ENCODE data around the gene NPR1. TPM values are rescaled to one million over a fixed set of nuclear protein-coding genes. Genes with fewer than 3 reads are reported as not detected.

NPR1 gene
- total RNA-seq, 1 experiment from 2014 or later, result 16.5 TPM

GRCh38 chr1:153649863-153650235 is 28.6 kb upstream of the NPR1 start:
- Mint-ChIP-seq H3K4me3 (no peak overlapping the region), H3K27me3 (ENCODE audit: low read depth) (peaks cover 2% of the 10 kb centered on the region; the same call in 1 of the 2 replicates), H3K36me3 (peaks cover 11% of the 10 kb centered on the region), H3K27ac (no peak overlapping the region), H3K9me3 (no peaks in the 10 kb centered on the region), H3K4me1 (peaks cover 8% of the 10 kb centered on the region)
- ChIA-PET CTCF (interaction anchor here (1.2 to 1.7 kb wide), 4 partner anchors 22 to 139 kb away, joined by 3 to 6 read pairs (median 5); partner anchors contain the start of gene S100A13), POLR2A (interaction anchor here (3.4 kb wide), 1 partner anchor 16 kb away, joined by 14 read pairs; the partner anchor contains the start of gene CHTOP)
- ATAC-seq (no peak), DNase-seq (ENCODE audit: low spot score) (no peak)
- TF ChIP-seq ZNF232 (CRISPR knock-in tag; IDR thresholded peaks at IDR 0.05) (no peak), E2F4 (CRISPR knock-in tag; IDR thresholded peaks at IDR 0.05; ENCODE audit: borderline replicate concordance, low read depth) (no peak)

GRCh38 chr1:153651771-153652170 is 26.7 kb upstream of the NPR1 start:
- no peak for ATAC-seq
- Mint-ChIP-seq H3K36me3 (no peaks in the 10 kb centered on the region), H3K4me1 (peaks cover 5% of the 10 kb centered on the region), H3K27ac (no peak overlapping the region), H3K27me3 (ENCODE audit: low read depth) (peaks cover 2% of the 10 kb centered on the region; the same call in 1 of the 2 replicates), H3K4me3 (no peak overlapping the region), H3K9me3 (no peaks in the 10 kb centered on the region)
- no peak for DNase-seq (ENCODE audit: low spot score)
- TF ChIP-seq JAZF1 (CRISPR knock-in tag; IDR thresholded peaks at IDR 0.05) (no peak), ATF6 (CRISPR knock-in tag; IDR thresholded peaks at IDR 0.05) (no peak), FOXP4 (CRISPR knock-in tag; IDR thresholded peaks at IDR 0.05) (no peak), CREM (CRISPR knock-in tag; IDR thresholded peaks at IDR 0.05) (no peak), ERG (CRISPR knock-in tag; IDR thresholded peaks at IDR 0.05) (no peak), E2F1 (CRISPR knock-in tag; IDR thresholded peaks at IDR 0.05) (no peak), ZNF396 (CRISPR knock-in tag; IDR thresholded peaks at IDR 0.05; ENCODE audit: borderline replicate concordance) (no peak)
- ChIA-PET POLR2A (interaction anchor here (0.6 to 1.0 kb wide), 2 partner anchors 8 to 32 kb away, joined by 3 to 4 read pairs; no protein-coding TSS in a partner anchor), CTCF (interaction anchor here (0.6 to 1.4 kb wide), 5 partner anchors 24 to 141 kb away, joined by 3 to 4 read pairs (median 3); partner anchors contain the start of gene S100A13)

- no peaks in the 10 kb centered on the region for H3K9me3 Mint-ChIP-seq
- H3K4me3 Mint-ChIP-seq, result no peak overlapping the region
- POLR2A ChIA-PET, result no interaction called here
- CTCF ChIA-PET, result interaction anchor here (1.2 kb wide), 1 partner anchor 26 kb away, joined by 4 read pairs; the partner anchor contains the start of gene S100A13
- no peak for ATAC-seq
- H3K36me3 Mint-ChIP-seq, result no peaks in the 10 kb centered on the region
- DNase-seq (ENCODE audit: low spot score), result no peak
- peaks cover 2% of the 10 kb centered on the region; the same call in 1 of the 2 replicates for H3K27me3 Mint-ChIP-seq (ENCODE audit: low read depth)
- peak overlapping the region; percentile 56; the same call in 1 of the 2 replicates for H3K27ac Mint-ChIP-seq
- peaks cover under 1% of the 10 kb centered on the region; the same call in 1 of the 2 replicates for H3K4me1 Mint-ChIP-seq
- TF ChIP-seq NR1H2 (CRISPR knock-in tag; IDR thresholded peaks at IDR 0.05), result no peak
- no peak for TF ChIP-seq NR3C1 (CRISPR knock-in tag; conservative IDR thresholded peaks at IDR 0.05; ENCODE audit: low read depth)
- TF ChIP-seq ZBTB43 (CRISPR knock-in tag; IDR thresholded peaks at IDR 0.05), result no peak
- TF ChIP-seq CREM (CRISPR knock-in tag; IDR thresholded peaks at IDR 0.05), result no peak
- TF ChIP-seq USF2 (CRISPR knock-in tag; IDR thresholded peaks at IDR 0.05), result no peak
- no peak for TF ChIP-seq JUN (CRISPR knock-in tag; IDR thresholded peaks at IDR 0.05)
- no peak for TF ChIP-seq ZNF219 (CRISPR knock-in tag; IDR thresholded peaks at IDR 0.05; ENCODE audit: borderline replicate concordance)
- TF ChIP-seq RELA (CRISPR knock-in tag; IDR thresholded peaks at IDR 0.05; ENCODE audit: borderline replicate concordance), result no peak
- no peak for TF ChIP-seq MAX (CRISPR knock-in tag; IDR thresholded peaks at IDR 0.05)
- no peak for TF ChIP-seq NFATC4 (CRISPR knock-in tag; IDR thresholded peaks at IDR 0.05)
- no peak for TF ChIP-seq ESRRA (CRISPR knock-in tag; IDR thresholded peaks at IDR 0.05; ENCODE audit: borderline replicate concordance)
- no peak for TF ChIP-seq OVOL2 (CRISPR knock-in tag; IDR thresholded peaks at IDR 0.05; ENCODE audit: borderline replicate concordance)
- no peak for TF ChIP-seq SOX15 (CRISPR knock-in tag; IDR thresholded peaks at IDR 0.05)
Measured at GRCh38 chr1:153652805-153653500, 25.5 kb upstream of the NPR1 start.
